HT-29 (cell line): ENCODE measurements around the gene SCCPDH. TPM values are rescaled to one million over a fixed set of nuclear protein-coding genes. Genes with fewer than 3 reads are reported as not detected.
A peak's percentile ranks its signal among the peaks of the same experiment; 100 is the strongest.
"Not testable (repeated sequence)": the region's sequence is repeated elsewhere in the genome, so short reads cannot be mapped to it uniquely, and the experiment has no call there.

ENCODE experiments used
- DNase-seq: peaks from one replicate; pipeline ENCODE4 v3.0.0-alpha.2; 2015; ENCODE audit warnings: low spot score
- total RNA-seq: library from RNA; depleted of rRNA; stranded (reverse); fragments of >200 nt; shearing (Covaris generic); gene quantifications from 2 replicates; pipeline ENCODE4 v1.2.3, GENCODE V29; 2014; rRNA removed

Gene SCCPDH
- total RNA-seq, result 20.5 and 21.5 TPM in 2 replicates

- DNase-seq, result peak; percentile 50
Measured at GRCh38 chr1:246724016-246724730, at the start of gene SCCPDH. Gene SCCPDH (plus strand): TSS chr1:246724409. CDS start chr1:246724423, 14 bp downstream.

- DNase-seq, result no peak
Measured at GRCh38 chr1:246677842-246678241, 46.4 kb upstream of the SCCPDH start.

- no peak for DNase-seq
Measured at GRCh38 chr1:246678816-246679793, 45.1 kb upstream of the SCCPDH start.

GRCh38 chr1:246679794-246680177 lies 44.4 kb upstream of the SCCPDH start:
- DNase-seq, result no peak

- no peak for DNase-seq
Measured at GRCh38 chr1:246680190-246680589, 44.0 kb upstream of the SCCPDH start.

DNA sequence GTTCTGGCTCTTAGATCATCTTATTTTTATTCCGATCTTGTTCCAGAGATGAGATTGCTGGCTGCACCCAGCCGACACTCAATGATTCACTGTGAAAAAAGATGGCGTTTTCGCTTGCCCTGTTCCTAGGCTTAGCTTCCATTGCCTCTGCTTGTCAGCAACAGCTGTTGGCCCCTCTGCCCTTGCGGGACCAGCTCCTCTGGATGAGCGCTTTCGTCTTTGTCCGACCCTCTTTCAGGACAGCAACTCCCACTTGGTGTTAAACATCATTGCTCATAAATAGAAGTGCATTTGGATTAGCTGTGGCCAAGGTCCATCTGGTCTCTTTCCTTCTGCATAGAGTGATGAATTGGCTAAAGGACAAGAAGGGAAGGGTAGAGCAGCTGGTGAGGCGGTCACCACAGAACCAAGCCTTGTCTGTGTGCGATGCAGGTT lies 43.5 kb upstream of the SCCPDH start:
- no peak for DNase-seq

GRCh38 chr1:246681900-246682895 lies 42.0 kb upstream of the SCCPDH start:
- DNase-seq, result no peak

GRCh38 chr1:246683521-246683920 lies 40.7 kb upstream of the SCCPDH start:
- DNase-seq, result no peak

DNA sequence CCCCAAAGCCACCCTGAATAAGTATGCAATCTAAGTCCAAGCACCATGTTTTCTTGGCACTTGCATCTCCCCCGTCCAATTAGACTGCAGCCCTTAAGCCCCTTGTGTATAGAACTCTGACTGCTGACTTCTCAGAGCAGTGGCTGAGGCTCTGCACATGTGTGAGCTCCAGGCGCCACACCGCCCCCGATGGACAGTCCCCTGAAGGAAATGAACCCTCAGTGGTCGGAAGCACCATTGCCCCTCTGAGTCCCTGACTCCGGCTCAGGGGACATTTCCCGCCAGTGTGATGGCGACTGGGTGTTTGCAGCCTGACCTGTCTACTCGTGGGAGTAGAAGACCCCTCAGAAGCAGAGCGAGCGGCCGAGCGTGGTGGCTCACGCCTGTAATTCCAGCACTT lies 37.2 kb upstream of the SCCPDH start:
- no peak for DNase-seq

- peak; percentile 87 for DNase-seq
Measured at GRCh38 chr1:246689409-246690008, 34.7 kb upstream of the SCCPDH start.

- no peak for DNase-seq
Measured at GRCh38 chr1:246690100-246690499, 34.1 kb upstream of the SCCPDH start.

GRCh38 chr1:246691622-246692495 lies 32.4 kb upstream of the SCCPDH start:
- no peak for DNase-seq

DNA sequence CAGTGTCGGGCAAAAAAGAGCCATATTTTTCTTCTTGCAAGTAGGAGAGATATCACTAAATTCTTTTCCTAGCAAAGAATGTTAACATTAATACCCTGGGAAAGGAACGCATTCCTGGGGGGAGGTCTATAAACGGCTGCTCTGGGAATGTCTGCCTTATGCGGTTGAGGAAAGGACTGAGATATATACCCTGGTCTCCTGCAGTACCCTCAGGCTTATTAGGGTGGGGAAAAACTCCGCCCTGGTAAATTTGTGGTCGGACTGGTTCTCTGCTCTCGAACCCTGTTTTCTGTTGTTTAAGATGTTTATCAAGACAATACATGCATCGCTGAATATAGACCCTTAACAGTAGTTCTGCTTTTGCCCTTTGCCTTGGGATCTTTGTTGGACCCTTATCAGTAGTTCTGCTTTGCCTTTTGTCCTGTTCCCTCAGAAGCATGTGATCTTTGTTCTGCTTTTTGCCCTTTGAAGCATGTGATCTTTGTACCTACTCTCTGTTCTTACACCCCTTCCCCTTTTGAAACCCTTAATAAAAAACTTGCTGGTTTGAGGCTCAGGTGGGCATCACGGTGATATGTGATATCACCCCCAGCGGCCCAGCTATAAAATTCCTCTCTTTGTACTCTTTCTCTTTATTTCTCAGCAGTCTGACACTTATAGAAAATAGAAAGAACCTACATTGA lies 29.9 kb upstream of the SCCPDH start:
- DNase-seq, result not testable (repeated sequence)

DNA sequence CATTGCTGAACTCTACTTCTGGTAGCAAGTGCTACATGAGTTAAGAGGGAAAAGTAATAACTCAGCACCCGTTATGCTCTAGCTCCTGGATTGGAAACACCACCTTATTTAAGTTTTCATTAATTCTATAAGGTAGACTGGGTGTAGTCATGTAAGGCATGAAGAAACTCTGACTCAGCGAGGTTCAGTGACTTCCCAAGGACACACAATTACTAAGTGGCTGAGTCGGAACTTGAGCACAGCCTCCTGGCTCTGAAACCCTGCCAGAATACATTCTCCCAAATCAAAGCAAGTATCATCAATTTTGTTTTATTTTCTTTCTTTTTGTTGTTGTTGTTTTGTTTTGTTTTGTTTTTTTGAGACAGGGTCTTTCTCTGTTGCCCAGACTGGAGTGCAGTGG lies 29.1 kb upstream of the SCCPDH start:
- DNase-seq, result no peak

- DNase-seq, result no peak
Measured at GRCh38 chr1:246695666-246696065, 28.5 kb upstream of the SCCPDH start.

GRCh38 chr1:246698466-246699094 lies 25.6 kb upstream of the SCCPDH start:
- DNase-seq, result no peak

GRCh38 chr1:246699095-246699735 lies 25.0 kb upstream of the SCCPDH start:
- peak; percentile 90 for DNase-seq

GRCh38 chr1:246703581-246703980 lies 20.6 kb upstream of the SCCPDH start:
- DNase-seq, result peak; percentile 54
